Measurements from ENCODE around the gene CCL14. TPM values are rescaled to one million over a fixed set of nuclear protein-coding genes. Genes with fewer than 3 reads are reported as not detected.

The CCL14 gene
- total RNA-seq: 10 to 100 TPM in 3 of 4 donors, 1 to 10 TPM in 1; 6.5 to 57.5 (median 38.0) TPM

- H3K4me3 ChIP-seq: peak within 1 kb of the TSS in 1 of 2 donors; percentile 38
- peak within 1 kb of the TSS in 3 of 4 donors; percentile 32 to 42 (median 35) for H3K27ac ChIP-seq
- peaks cover 0 to 14% (median 0%) of the 10 kb centered on the region in 3 donors for H3K9me3 ChIP-seq
- TF ChIP-seq POLR2AphosphoS5 (IDR thresholded peaks at IDR 0.05): no peak
- no peak for TF ChIP-seq CTCF (IDR thresholded peaks at IDR 0.05)
- no peak for TF ChIP-seq POLR2A (IDR thresholded peaks at IDR 0.05)
- no peak for TF ChIP-seq EP300 (IDR thresholded peaks at IDR 0.05)
- peaks cover 5% of the 10 kb centered on the region for H3K27me3 ChIP-seq
- 0 to 67% methylated on average over 1 of the region's 1 CpG for WGBS, 2 donors (ENCODE audit: low coverage in 1 of 2)
- no peak for ATAC-seq
- H3K4me1 ChIP-seq: peaks cover 0 to 6% (median 0%) of the 10 kb centered on the region in 3 donors
- H3K36me3 ChIP-seq: no peaks in the 10 kb centered on the region
These were observed at the start of gene CCL14 for GRCh38 chr17:35986643-35987042. CCL14 (minus strand) TSS chr17:35986729; CDS start chr17:35986649, 80 bp downstream.

- Histone ChIP-seq H3K4me1 (no peaks in the 10 kb centered on the region), H3K9me3 (no peaks in the 10 kb centered on the region), H3K36me3 (no peaks in the 10 kb centered on the region), H3K4me3 (no peak overlapping the region), H3K27me3 (peaks cover 13% of the 10 kb centered on the region), H3K27ac (no peak overlapping the region)
- no peak for ATAC-seq
- 76% methylated on average over 2 to 4 of the region's 4 CpGs for WGBS, 2 donors (ENCODE audit: low coverage in 1 of 2)
- TF ChIP-seq POLR2A (IDR thresholded peaks at IDR 0.05) (no peak), CTCF (IDR thresholded peaks at IDR 0.05) (no peak), POLR2AphosphoS5 (IDR thresholded peaks at IDR 0.05) (no peak), EP300 (IDR thresholded peaks at IDR 0.05) (no peak)
These were observed 49.7 kb upstream of the CCL14 start for GRCh38 chr17:36036235-36036634.

- H3K4me1 ChIP-seq: no peaks in the 10 kb centered on the region
- no peaks in the 10 kb centered on the region for H3K9me3 ChIP-seq
- no peak overlapping the region for H3K27ac ChIP-seq
- WGBS, 2 donors (ENCODE audit: low coverage in 1 of 2): 40 to 74% methylated on average over 3 of the region's 3 CpGs
- TF ChIP-seq CTCF (IDR thresholded peaks at IDR 0.05) (no peak), EP300 (IDR thresholded peaks at IDR 0.05) (no peak), POLR2A (IDR thresholded peaks at IDR 0.05) (no peak), POLR2AphosphoS5 (IDR thresholded peaks at IDR 0.05) (no peak)
- ATAC-seq: no peak
- H3K27me3 ChIP-seq: peaks cover 13% of the 10 kb centered on the region
- no peaks in the 10 kb centered on the region for H3K36me3 ChIP-seq
- no peak overlapping the region for H3K4me3 ChIP-seq
These were observed 47.6 kb upstream of the CCL14 start for GRCh38 chr17:36034127-36034526.

- no peaks in the 10 kb centered on the region for H3K36me3 ChIP-seq
- no peak overlapping the region for H3K4me3 ChIP-seq
- H3K4me1 ChIP-seq: no peaks in the 10 kb centered on the region
- peaks cover 13% of the 10 kb centered on the region for H3K27me3 ChIP-seq
- H3K9me3 ChIP-seq: no peaks in the 10 kb centered on the region
- no peak for ATAC-seq
- no peak for TF ChIP-seq CTCF (IDR thresholded peaks at IDR 0.05)
- 82 to 100% methylated on average over 1 of the region's 1 CpG for WGBS, 2 donors (ENCODE audit: low coverage in 1 of 2)
- H3K27ac ChIP-seq: no peak overlapping the region
These were observed 44.4 kb upstream of the CCL14 start for GRCh38 chr17:36030956-36031355.

GRCh38 chr17:36027761-36028160 is 41.2 kb upstream of the CCL14 start:
- WGBS, 2 donors (ENCODE audit: low coverage in 1 of 2): 45 to 52% methylated on average over 3 to 4 of the region's 4 CpGs
- Histone ChIP-seq H3K27ac (no peak overlapping the region), H3K4me3 (no peak overlapping the region), H3K9me3 (peaks cover 0 to 8% (median 0%) of the 10 kb centered on the region in 3 donors), H3K36me3 (no peaks in the 10 kb centered on the region), H3K27me3 (peaks cover 18% of the 10 kb centered on the region), H3K4me1 (no peaks in the 10 kb centered on the region)
- ATAC-seq: no peak
- TF ChIP-seq EP300 (IDR thresholded peaks at IDR 0.05) (no peak), CTCF (IDR thresholded peaks at IDR 0.05) (no peak), POLR2A (IDR thresholded peaks at IDR 0.05) (no peak), POLR2AphosphoS5 (IDR thresholded peaks at IDR 0.05) (no peak)

Data from gastroesophageal sphincter (tissue), 4 donors.